ENCODE results near the gene CNKSR2. TPM values are rescaled to one million over a fixed set of nuclear protein-coding genes. Genes with fewer than 3 reads are reported as not detected.

Gene CNKSR2
- total RNA-seq, 1 experiment from 2014 or later = 52.9 TPM

GRCh38 chrX:21683941-21684340, 309.7 kb downstream of the CNKSR2 start:
- Histone ChIP-seq H3K4me2 (ENCODE audit: insufficient read depth, insufficient read length, low read length) (no peak overlapping the region), H3K79me2 (ENCODE audit: insufficient read depth, low read length) (no peaks in the 10 kb centered on the region), H3K79me1 (ENCODE audit: insufficient read depth, low read depth, low read length, poor library complexity, severe bottlenecking) (no peaks in the 10 kb centered on the region)

More at GRCh38 chrX:21683941-21684340, 309.7 kb downstream of the CNKSR2 start:
- no peaks in the 10 kb centered on the region for H3K27me3 ChIP-seq (ENCODE audit: insufficient read depth, low read length)
- H3K27ac ChIP-seq (ENCODE audit: insufficient read length, low read depth, low read length) = no peak overlapping the region
- no peak overlapping the region for H2BK120ac ChIP-seq (ENCODE audit: low read depth, low read length, poor library complexity, severe bottlenecking)
- Mint-ChIP-seq H3K4me1 (no peaks in the 10 kb centered on the region), H3K4me3 (no peak overlapping the region), H3K27ac (no peak overlapping the region), H3K9me3 (peaks cover 0 to 21% of the 10 kb centered on the region in 2 experiments; a peak in 2 of 5 replicates), H3K36me3 (ENCODE audit: insufficient read depth in 1 of 3, low read depth in 3 of 3) (no peaks in the 10 kb centered on the region; a peak in 1 of 7 replicates), H3K27me3 (ENCODE audit: low read depth) (peaks cover 3% of the 10 kb centered on the region; the same call in 1 of the 2 replicates)
- no peak overlapping the region for H3K56ac ChIP-seq (ENCODE audit: insufficient read length, low read depth, low read length)
- no peak overlapping the region for H3K9ac ChIP-seq (ENCODE audit: extremely low read depth, insufficient read length, low read length)
- no peak overlapping the region for H3K18ac ChIP-seq (ENCODE audit: insufficient read length, low read depth, low read length)
- H2BK20ac ChIP-seq (ENCODE audit: low read depth, low read length, poor library complexity, severe bottlenecking) = no peak overlapping the region
- H3K23ac ChIP-seq (ENCODE audit: insufficient read length, low read depth, low read length) = no peak overlapping the region
- H2AFZ ChIP-seq (ENCODE audit: low read length) = no peak overlapping the region
- no peaks in the 10 kb centered on the region for H3K23me2 ChIP-seq (ENCODE audit: insufficient read length, low read depth, low read length, poor library complexity, severe bottlenecking)
- H3K14ac ChIP-seq (ENCODE audit: insufficient read depth, low read length) = no peak overlapping the region
- no peaks in the 10 kb centered on the region for H4K20me1 ChIP-seq (ENCODE audit: control insufficient read depth, insufficient read depth, insufficient read length)
- DNase-seq = no peak
- no peak overlapping the region for H2BK15ac ChIP-seq (ENCODE audit: low read depth, low read length)
- no peak overlapping the region for H4K91ac ChIP-seq (ENCODE audit: insufficient read length, low read depth, low read length)
- TF ChIP-seq CTCF (conservative IDR thresholded peaks at IDR 0.05) = no peak
- H3K4ac ChIP-seq (ENCODE audit: low read depth, low read length) = no peak overlapping the region
- no peak overlapping the region for H2BK5ac ChIP-seq (ENCODE audit: insufficient read length, low read length)
- no peak overlapping the region for H2AK5ac ChIP-seq (ENCODE audit: insufficient read length, low read length)
- H3K4me1 ChIP-seq (ENCODE audit: insufficient read depth, low read length) = no peaks in the 10 kb centered on the region
- peaks cover 20% of the 10 kb centered on the region for H3K9me3 ChIP-seq (ENCODE audit: control insufficient read depth, low read depth, low read length)
- H4K8ac ChIP-seq (replicated peaks; ENCODE audit: insufficient read length, low read depth, low read length) = no peak overlapping the region
- no peak overlapping the region for H2BK12ac ChIP-seq (ENCODE audit: insufficient read length, low read depth, low read length)
- H3T11ph ChIP-seq (ENCODE audit: low read length) = no peak overlapping the region
- no peak overlapping the region for H4K5ac ChIP-seq (ENCODE audit: insufficient read length, low read depth, low read length)
- no CpG with 5 or more reads among the region's 1 CpG for WGBS (ENCODE audit: extremely low coverage, insufficient read length, low lambda C conversion rate)
